Measurements from ENCODE around the gene RAET1G. TPM values are rescaled to one million over a fixed set of nuclear protein-coding genes. Genes with fewer than 3 reads are reported as not detected.
"Not testable (repeated sequence)": the region's sequence is repeated elsewhere in the genome, so short reads cannot be mapped to it uniquely, and the experiment has no call there.

Gene RAET1G
- total RNA-seq, 4 donors from 2014 or later: 3.6 to 19.5 (median 10.8) TPM; not detected in 1

- ATAC-seq (ENCODE audit: low FRiP score): no peak
- no peak for TF ChIP-seq CTCF (IDR thresholded peaks at IDR 0.05)
- no peak for DNase-seq (ENCODE audit: low spot score)
These were observed 9.2 kb downstream of the RAET1G start for GRCh38 chr6:149913540-149914240.

GRCh38 chr6:149913085-149913484, 9.8 kb downstream of the RAET1G start:
- DNase-seq (ENCODE audit: low spot score) (no peak), ATAC-seq (ENCODE audit: low FRiP score) (no peak)
- TF ChIP-seq CTCF (IDR thresholded peaks at IDR 0.05): no peak

GRCh38 chr6:149912680-149913079, 10.2 kb downstream of the RAET1G start:
- DNase-seq (ENCODE audit: low spot score); ATAC-seq (ENCODE audit: low FRiP score): not testable (repeated sequence)

- no peak for TF ChIP-seq CTCF (IDR thresholded peaks at IDR 0.05)
- DNase-seq (ENCODE audit: low spot score) (no peak), ATAC-seq (ENCODE audit: low FRiP score) (no peak)
These were observed 12.2 kb downstream of the RAET1G start for GRCh38 chr6:149910721-149911151.

GRCh38 chr6:149909701-149910470, 13.0 kb downstream of the RAET1G start:
- DNase-seq (ENCODE audit: low spot score) (no peak), ATAC-seq (ENCODE audit: low FRiP score) (no peak)
- TF ChIP-seq CTCF (IDR thresholded peaks at IDR 0.05): no peak

- not testable (repeated sequence) for ATAC-seq (ENCODE audit: low FRiP score); DNase-seq (ENCODE audit: low spot score)
These were observed 14.4 kb downstream of the RAET1G start for GRCh38 chr6:149908480-149908879.

GRCh38 chr6:149907317-149907716, 15.6 kb downstream of the RAET1G start:
- TF ChIP-seq CTCF (IDR thresholded peaks at IDR 0.05): no peak
- DNase-seq (ENCODE audit: low spot score): no peak
- ATAC-seq (ENCODE audit: low FRiP score): no peak

- DNase-seq (ENCODE audit: low spot score) (no peak), ATAC-seq (ENCODE audit: low FRiP score) (no peak)
- no peak for TF ChIP-seq CTCF (IDR thresholded peaks at IDR 0.05)
These were observed 16.5 kb downstream of the RAET1G start for GRCh38 chr6:149906405-149906804.

Data from omental fat pad (tissue), 4 donors.